ENCODE results near the gene PIPOX.

The PIPOX gene

GRCh38 chr17:29007860-29008455 lies 35.0 kb upstream of the PIPOX start:
- CTCF ChIA-PET = interaction anchor here (1.2 to 2.2 kb wide), 3 partner anchors 43 to 105 kb away, joined by 3 to 9 read pairs (median 4); no protein-coding TSS in a partner anchor
- POLR2A ChIA-PET = interaction anchor here (1.8 kb wide), 1 partner anchor 56 kb away, joined by 6 read pairs; the partner anchor contains the start of gene PHF12
- DNase-seq (ENCODE audit: extremely low spot score) = no peak
- TF ChIP-seq FOXK2 (IDR thresholded peaks at IDR 0.05) (no peak), TARDBP (IDR thresholded peaks at IDR 0.05) (no peak), ARNT (IDR thresholded peaks at IDR 0.05) (no peak), HDGF (IDR thresholded peaks at IDR 0.05; ENCODE audit: borderline replicate concordance) (no peak), PKNOX1 (IDR thresholded peaks at IDR 0.05) (no peak), BHLHE40 (IDR thresholded peaks at IDR 0.05; ENCODE audit: borderline replicate concordance) (no peak)

- ChIA-PET POLR2A (no interaction called here), CTCF (no interaction called here)
- DNase-seq (ENCODE audit: extremely low spot score) = no peak
- TF ChIP-seq TARDBP (IDR thresholded peaks at IDR 0.05) (no peak), FOXA1 (IDR thresholded peaks at IDR 0.05) (no peak), ELF4 (IDR thresholded peaks at IDR 0.05) (no peak), ARNT (IDR thresholded peaks at IDR 0.05) (no peak), ZNF384 (IDR thresholded peaks at IDR 0.05) (no peak), NFRKB (IDR thresholded peaks at IDR 0.05) (no peak), CTBP1 (IDR thresholded peaks at IDR 0.05; ENCODE audit: borderline replicate concordance) (no peak), L3MBTL2 (conservative IDR thresholded peaks at IDR 0.05) (no peak), FOXM1 (IDR thresholded peaks at IDR 0.05; ENCODE audit: borderline replicate concordance) (no peak), SP1 (IDR thresholded peaks at IDR 0.05) (no peak)
These were observed 34.4 kb upstream of the PIPOX start for GRCh38 chr17:29008591-29008990.

- ChIA-PET CTCF (interaction anchor here (1.3 kb wide), 1 partner anchor 107 kb away, joined by 5 read pairs; no protein-coding TSS in a partner anchor), POLR2A (interaction anchor here (1.5 kb wide), 1 partner anchor 59 kb away, joined by 5 read pairs; the partner anchor contains the start of gene PHF12)
- DNase-seq (ENCODE audit: extremely low spot score) = no peak
- TF ChIP-seq ELF4 (IDR thresholded peaks at IDR 0.05) (no peak), FOXM1 (IDR thresholded peaks at IDR 0.05; ENCODE audit: borderline replicate concordance) (no peak)
These were observed 32.8 kb upstream of the PIPOX start for GRCh38 chr17:29010129-29010528.

GRCh38 chr17:29010586-29010985 lies 32.4 kb upstream of the PIPOX start:
- ChIA-PET POLR2A (interaction anchor here (1.5 kb wide), 1 partner anchor 59 kb away, joined by 5 read pairs; the partner anchor contains the start of gene PHF12), CTCF (interaction anchor here (0.6 to 1.3 kb wide), 2 partner anchors 23 to 107 kb away, joined by 3 to 5 read pairs; no protein-coding TSS in a partner anchor)
- TF ChIP-seq FOXA1 (IDR thresholded peaks at IDR 0.05) = no peak
- TF ChIP-seq SUZ12 (IDR thresholded peaks at IDR 0.05) = no peak
- TF ChIP-seq ELF4 (IDR thresholded peaks at IDR 0.05) = no peak
- TF ChIP-seq L3MBTL2 (conservative IDR thresholded peaks at IDR 0.05) = no peak
- no peak for TF ChIP-seq HDGF (IDR thresholded peaks at IDR 0.05; ENCODE audit: borderline replicate concordance)
- no peak for TF ChIP-seq ARNT (IDR thresholded peaks at IDR 0.05)
- TF ChIP-seq SP1 (IDR thresholded peaks at IDR 0.05) = no peak
- no peak for TF ChIP-seq TARDBP (IDR thresholded peaks at IDR 0.05)
- TF ChIP-seq BHLHE40 (IDR thresholded peaks at IDR 0.05; ENCODE audit: borderline replicate concordance) = no peak
- TF ChIP-seq FOXM1 (IDR thresholded peaks at IDR 0.05; ENCODE audit: borderline replicate concordance) = no peak
- TF ChIP-seq PKNOX1 (IDR thresholded peaks at IDR 0.05) = no peak
- TF ChIP-seq LEF1 (IDR thresholded peaks at IDR 0.05; ENCODE audit: borderline replicate concordance) = no peak
- no peak for TF ChIP-seq CTBP1 (IDR thresholded peaks at IDR 0.05; ENCODE audit: borderline replicate concordance)
- no peak for TF ChIP-seq FOXK2 (IDR thresholded peaks at IDR 0.05)
- TF ChIP-seq NFRKB (IDR thresholded peaks at IDR 0.05) = no peak
- no peak for TF ChIP-seq ZNF384 (IDR thresholded peaks at IDR 0.05)
- no peak for DNase-seq (ENCODE audit: extremely low spot score)

- ChIA-PET CTCF (no interaction called here), POLR2A (no interaction called here)
- TF ChIP-seq SUZ12 (IDR thresholded peaks at IDR 0.05) = no peak
- TF ChIP-seq CTBP1 (IDR thresholded peaks at IDR 0.05; ENCODE audit: borderline replicate concordance) = no peak
- TF ChIP-seq NFRKB (IDR thresholded peaks at IDR 0.05) = no peak
- TF ChIP-seq HDGF (IDR thresholded peaks at IDR 0.05; ENCODE audit: borderline replicate concordance) = no peak
- no peak for TF ChIP-seq BHLHE40 (IDR thresholded peaks at IDR 0.05; ENCODE audit: borderline replicate concordance)
- no peak for TF ChIP-seq ELF4 (IDR thresholded peaks at IDR 0.05)
- no peak for TF ChIP-seq FOXA1 (IDR thresholded peaks at IDR 0.05)
- TF ChIP-seq ARNT (IDR thresholded peaks at IDR 0.05) = no peak
- no peak for DNase-seq (ENCODE audit: extremely low spot score)
These were observed 30.4 kb upstream of the PIPOX start for GRCh38 chr17:29012535-29012934.

- POLR2A ChIA-PET = no interaction called here
These were observed 28.2 kb upstream of the PIPOX start for GRCh38 chr17:29014716-29015115.

More at GRCh38 chr17:29014716-29015115, 28.2 kb upstream of the PIPOX start:
- no peak for DNase-seq (ENCODE audit: extremely low spot score)
- CTCF ChIA-PET = no interaction called here
- TF ChIP-seq HDGF (IDR thresholded peaks at IDR 0.05; ENCODE audit: borderline replicate concordance) (no peak), SP1 (IDR thresholded peaks at IDR 0.05) (no peak), TARDBP (IDR thresholded peaks at IDR 0.05) (no peak), NFRKB (IDR thresholded peaks at IDR 0.05) (no peak), PKNOX1 (IDR thresholded peaks at IDR 0.05) (no peak)

Data from HEK293T (cell line).